GM21360 (cell line): ENCODE measurements around the gene CALML3.

ENCODE experiments used
- ATAC-seq: cut with Tn5 transposase; IDR thresholded peaks from one replicate; pipeline ENCODE4 v1.9.1; 2021; ENCODE audit warnings: mild to moderate bottlenecking, moderate library complexity; ENCODE audit not compliant: unreplicated experiment

The CALML3 gene

DNA sequence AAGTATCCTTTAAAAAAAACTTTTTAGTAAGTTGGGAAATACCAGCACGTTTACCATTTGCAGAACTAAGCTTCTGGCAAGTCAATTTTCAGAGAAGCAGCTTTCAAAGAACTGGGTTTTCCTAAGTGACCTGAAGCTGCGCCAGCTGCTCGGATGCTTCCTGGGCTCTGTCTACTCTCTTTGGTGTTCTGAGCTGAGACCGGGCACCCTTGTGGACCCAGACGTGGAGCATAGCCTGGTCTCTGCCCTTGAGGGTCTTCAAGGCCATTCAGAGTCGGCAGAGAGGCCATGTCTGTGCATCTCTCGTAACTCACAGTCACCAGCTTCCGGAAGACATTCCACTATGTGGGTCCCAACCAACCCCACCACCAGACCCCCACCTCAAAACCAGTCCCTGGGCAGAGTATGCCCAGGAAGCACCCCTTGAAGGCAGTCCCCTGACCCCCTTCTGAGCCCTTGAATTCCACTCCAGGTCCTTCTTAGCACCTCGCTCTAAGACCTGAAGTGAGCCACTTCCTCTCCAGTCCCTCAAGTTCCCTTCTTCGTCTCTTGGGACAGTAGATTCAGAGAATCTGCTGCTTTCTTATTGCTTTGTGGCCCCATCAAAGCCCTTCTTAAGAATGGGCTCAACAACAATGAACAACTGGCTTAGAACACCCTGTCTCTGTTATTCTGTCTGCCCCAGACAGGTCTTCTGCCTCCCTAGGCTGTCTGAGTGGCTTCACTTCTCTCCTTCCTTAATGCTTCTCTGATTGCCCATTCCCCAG lies 33.9 kb upstream of the CALML3 start:
- no peak for ATAC-seq

DNA sequence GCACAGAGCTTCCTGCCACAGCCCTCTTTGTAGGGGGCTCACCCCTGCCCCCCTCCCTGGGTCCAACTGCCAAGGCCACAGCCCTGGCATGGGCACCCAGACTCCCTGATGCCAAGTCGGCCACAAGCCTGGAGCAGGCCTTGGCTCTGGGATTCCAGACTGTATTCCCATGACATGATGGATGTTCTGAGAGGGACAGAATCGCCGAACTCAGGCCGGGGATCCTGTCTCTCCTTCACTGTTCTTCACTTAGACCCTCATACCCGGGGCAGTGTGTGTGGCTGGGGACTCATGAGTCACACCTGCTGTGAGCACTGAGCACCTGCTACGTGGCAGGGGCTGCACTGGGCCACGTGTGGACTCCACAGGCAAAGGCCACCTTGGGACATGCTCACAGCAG lies 33.3 kb upstream of the CALML3 start:
- ATAC-seq = no peak

DNA sequence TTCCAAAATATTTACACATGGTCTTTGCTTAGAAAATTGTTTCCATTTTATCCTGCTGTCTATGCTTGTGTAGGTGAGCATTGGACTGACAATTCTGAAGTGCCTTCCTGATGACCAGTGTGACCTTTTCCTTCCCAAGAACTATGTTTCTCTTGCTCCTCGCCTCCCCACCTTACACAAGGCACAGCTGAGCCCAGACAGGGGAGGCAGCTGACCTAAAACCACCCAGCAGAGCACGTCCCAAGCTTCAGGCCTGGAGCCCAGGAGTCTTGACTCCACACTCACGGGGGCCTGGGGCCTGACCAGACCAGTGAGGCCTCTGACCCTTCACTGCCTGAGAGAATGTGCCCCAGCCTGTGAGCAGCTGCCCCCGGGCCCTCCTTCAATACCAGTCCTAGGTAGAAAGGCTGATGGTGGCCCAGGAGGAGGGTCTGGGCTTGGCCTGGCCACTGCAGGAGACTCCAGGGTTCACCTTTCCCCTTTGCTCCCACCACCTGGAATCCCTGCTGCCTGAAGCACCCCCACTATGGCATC lies 32.4 kb upstream of the CALML3 start:
- no peak for ATAC-seq

GRCh38 chr10:5492929-5493576 lies 31.7 kb upstream of the CALML3 start:
- no peak for ATAC-seq

DNA sequence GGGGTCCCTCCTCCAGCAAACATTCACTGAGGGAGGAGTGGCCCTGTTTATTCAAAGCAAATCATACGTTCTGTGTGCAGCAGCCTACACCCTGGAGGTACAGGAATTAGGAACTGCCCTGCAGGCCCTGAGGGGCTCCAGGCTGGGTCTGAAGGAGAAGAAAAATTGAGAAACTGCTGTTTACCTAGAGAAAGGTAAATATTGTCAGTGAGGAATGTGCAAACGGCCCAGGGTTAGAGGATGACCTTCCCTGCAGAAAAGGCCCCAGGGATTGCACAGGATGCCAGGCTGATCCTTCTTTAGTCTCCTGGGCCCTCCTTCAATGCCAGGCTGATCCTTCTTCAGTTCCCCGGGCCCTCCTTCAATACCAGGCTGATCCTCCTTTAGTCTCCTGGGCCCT lies 31.1 kb upstream of the CALML3 start:
- ATAC-seq = no peak

DNA sequence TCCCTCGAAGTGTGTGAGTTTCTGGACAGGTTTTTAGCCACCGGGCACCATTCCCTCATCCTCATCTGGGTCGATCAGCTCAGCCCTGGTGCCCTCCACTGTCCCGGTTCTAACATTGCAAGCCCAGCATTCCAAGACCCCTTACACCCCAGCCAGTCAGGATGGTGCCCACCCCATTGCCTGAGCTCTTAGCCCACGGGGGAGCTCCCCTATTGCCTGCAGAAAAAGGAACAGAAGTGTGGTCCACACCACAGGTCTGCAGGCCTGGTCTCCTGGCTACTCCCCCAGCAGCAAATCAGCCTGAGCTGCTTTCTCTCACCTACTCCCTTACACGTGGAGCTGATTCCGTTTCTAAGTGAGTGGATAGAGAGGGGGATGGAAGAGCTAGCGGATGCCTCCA lies 30.1 kb upstream of the CALML3 start:
- no peak for ATAC-seq

DNA sequence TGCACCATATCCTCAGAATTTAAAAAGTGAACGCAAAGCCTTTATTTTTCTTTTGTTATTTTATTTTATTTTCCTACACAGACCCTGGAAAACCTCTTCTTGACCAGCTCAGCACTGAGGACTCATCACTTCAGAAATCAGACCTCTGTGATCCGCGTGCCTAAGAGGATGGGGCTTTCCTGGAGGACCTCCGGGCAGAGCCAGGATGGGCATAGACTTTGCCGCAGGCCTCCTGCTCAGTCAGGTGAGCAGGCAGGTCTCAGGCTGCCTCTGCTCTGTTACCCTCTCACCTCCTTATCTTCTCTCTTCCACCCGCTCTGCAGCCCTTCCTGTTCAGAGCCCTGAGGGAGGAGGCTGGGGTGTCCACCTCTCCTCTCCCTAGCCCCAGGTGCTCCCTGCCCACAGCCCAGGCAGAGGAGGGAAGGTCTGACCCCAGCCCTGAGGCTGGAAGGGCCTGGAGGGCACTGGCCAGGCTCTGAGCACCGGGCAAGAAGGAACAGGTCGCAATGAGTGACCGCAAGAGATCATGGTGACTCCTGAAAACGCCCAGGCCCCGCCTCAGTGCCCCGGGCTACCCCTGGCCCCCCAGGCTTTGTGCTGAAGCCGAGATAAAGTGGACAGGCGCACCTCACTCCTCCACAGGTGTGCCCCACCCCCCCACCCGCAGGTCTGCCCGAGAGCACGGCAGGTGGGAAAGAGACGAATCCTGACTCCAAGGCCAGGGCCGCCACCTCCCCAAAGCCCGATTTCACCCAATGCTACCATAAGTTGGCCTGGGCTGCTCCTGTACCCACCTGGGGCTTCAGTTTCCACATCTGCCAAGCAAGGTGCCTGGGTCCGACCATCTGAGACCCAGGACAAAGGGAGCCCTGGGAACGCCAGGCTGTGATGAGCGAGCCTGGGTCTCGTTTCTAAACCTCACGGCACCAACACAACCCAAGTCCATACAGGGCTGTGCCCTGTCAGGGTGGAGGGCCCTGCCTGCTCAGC lies 28.2 kb upstream of the CALML3 start:
- ATAC-seq = no peak

DNA sequence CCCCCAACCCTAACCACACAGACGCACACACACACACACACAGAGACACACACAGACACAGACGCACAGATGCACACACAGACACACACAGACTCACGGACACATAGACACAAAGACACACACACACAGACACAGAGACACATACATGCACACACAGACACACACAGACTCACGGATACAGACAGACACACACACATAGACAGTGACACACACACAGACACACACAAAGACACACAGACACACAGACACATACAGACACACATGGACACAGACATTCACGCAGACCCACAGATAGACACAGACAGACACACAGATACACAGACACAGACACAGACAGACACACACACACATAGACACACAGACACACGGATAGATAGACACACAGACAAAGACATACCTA lies 27.5 kb upstream of the CALML3 start:
- ATAC-seq = no peak

DNA sequence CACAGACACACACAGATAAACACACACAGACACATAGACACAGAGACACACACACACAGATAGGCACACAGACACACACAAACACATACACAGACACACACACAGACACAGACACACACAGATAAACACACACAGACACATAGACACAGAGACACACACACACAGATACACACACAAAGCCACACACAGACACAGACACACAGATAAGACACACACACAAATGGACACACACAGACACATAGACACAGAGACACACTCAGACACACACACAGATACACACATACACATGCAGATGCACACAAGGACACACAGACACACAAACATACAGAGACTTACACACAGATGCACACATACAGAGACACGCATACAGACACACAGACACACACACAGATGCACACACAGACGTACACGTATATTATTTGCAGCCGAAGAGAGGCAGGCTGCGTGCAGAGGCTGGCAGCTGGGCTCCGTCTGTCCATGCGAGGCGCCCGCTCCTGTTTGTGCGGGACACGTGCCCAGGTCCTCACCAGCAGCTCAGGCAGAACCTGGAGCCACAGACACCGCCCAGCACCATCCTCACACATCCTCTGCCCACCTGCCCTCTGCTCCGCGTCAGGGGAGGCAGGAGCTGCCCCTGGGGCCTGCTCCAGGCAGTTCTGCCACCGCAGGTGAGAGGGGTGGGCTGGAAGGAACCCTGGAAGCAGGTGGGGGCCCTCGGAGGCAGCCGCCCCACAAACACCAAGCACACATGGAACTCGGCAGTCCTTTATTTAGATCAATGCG lies 26.6 kb upstream of the CALML3 start:
- no peak for ATAC-seq

DNA sequence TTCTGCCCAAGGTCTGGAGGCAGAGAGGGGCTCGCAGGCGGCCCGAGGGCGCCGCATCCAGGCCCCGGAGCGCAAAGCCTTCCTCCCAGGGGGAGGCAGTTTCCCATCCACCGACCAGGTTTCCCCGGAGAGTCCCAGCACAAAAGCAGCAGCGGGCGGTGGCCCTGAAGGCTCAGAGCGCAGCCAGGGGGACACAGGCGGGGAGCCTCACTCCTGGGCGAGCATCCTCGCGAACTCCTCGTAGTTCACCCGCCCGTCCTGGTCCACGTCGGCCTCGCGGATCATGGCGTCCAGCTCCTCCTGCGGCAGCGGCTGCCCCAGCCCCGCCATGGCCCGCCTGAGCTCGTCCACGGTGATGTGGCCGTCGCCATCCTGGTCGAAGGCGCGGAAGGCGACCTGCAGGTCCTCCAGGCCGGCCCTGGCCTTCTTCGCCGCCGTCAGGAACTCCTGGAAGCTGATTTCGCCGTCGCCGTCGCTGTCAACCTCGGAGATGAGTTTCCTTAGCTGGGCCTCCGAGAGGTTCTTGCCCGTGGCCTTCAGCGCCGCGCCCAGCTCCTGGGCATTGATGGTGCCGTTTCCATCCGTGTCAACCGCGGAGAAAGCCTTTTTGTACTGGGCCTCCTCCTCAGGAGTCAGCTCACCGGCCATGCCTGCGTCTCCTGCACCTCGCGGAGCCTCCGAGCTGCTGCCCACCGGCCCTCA lies 25.8 kb upstream of the CALML3 start:
- ATAC-seq = no peak

DNA sequence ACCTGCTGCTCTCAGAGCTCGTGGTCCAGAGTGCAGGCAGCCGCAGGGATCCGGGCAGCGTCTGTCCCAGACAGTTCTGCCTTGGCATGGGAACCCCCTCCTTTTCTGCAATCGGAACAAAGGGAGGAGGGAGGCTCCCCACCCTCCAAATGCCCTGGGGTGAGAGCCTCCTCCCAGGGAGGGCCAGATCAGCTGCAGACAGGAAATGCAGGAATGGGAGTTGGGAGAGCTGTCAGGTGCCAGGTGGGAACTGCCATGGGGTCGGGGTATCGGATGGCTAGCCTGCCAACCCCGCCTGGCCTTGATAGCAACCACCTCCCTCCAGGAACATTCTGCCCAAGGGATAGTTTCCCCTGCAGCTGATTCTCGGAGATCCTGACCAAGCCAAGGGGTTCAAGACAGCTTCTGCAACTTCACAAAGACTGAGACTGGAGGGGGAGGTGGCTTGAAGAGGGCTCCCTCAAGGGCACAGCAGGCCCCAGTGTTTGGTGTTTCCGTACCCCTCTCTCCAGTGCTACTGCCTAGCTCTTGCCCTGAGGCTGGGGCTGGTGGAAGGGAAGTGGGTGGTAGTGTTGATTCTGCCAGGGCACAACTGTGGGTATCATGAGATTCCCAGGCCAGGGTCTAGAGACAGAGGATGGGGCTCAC lies 25.1 kb upstream of the CALML3 start, which contains the start of gene CALML5:
TSS of gene CALML5 (minus strand) at position 78 of the 648 bp plus-strand sequence. CDS start 132 bp downstream, outside the sequence.
- ATAC-seq = no peak

DNA sequence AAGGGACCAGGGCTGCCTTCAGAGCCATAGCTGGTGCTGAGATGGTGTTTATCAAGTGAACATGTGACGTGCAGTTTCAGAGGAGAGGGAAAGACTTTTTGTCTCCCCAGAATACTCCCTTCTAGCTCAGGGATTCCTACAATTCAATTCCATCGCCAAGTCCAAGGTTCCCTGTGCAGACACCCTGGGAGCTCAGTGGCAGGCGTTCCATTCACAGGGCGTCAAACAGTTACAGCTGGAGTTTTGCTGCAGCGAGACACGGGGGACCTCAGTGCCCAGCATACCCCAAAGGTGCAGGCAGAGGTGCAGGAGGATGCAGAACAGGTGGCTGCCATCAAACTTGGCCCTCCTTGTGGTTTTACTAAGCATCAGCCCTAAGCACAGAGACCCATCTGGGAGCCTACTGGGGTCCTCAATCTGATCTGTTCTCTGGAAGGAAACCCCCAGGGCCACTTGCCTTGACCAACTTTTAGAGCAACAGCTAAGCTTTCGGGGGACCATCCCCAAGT lies 24.5 kb upstream of the CALML3 start:
- no peak for ATAC-seq

DNA sequence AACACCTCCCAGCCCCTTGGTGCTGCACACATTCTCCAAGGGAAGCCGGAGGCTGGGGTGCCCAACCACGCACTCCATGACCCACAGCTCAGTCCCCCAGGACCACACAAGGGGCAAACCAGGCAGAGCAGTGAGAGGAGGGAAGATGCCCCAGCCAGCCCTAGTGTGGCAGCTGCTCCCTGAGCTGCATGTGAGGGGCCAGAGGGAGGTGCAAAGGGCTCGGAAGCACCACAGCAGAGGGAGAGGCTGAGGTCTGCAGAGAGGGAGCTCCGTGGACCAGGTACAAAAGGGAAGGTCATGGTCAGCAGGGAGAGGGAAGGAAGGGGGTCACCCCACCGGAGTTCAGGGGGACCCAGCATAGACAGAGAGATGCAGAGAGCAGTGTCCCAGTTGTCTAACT lies 23.9 kb upstream of the CALML3 start:
- no peak for ATAC-seq

DNA sequence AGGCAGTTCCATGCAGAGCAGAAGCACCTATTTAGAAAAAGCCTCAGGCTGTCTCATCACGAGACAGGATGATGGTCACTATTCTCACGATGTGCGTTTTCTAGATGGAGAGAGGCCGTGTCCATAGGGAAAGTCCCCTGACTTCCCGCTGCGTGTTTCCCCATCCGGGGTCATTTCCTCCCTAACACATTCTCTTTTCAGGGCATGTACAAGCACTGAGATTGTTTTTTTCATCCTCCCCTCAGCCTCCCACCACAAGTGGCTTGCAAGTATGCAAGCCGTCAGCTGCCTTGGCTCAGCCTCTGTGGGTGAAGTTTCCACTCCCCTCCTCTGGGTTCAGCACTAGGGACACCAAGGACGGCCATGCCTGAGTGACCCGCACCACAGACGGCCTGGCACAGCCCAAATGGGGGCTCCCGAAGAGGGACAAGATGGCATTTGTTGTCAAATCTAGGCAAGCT lies 22.7 kb upstream of the CALML3 start:
- ATAC-seq = no peak

- ATAC-seq = no peak
Measured at GRCh38 chr10:5502571-5503476, 21.9 kb upstream of the CALML3 start.

DNA sequence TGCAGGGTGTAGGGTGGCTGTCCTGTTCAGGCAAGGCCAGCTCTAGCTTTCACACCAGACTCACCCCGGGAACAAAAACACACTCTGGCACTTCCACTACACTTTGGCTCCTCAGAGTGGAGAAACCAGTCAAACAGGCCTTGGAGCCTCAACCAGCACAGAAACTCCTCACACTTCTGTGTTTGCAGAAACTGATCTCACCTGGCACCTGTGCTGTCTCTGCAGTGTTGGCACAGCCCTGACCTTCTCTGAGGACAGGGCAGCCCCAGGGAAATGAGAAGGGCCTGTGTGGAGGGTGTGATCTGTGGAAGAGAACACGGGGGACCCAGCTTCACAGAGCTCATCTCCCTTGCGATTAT lies 21.3 kb upstream of the CALML3 start:
- ATAC-seq = no peak

DNA sequence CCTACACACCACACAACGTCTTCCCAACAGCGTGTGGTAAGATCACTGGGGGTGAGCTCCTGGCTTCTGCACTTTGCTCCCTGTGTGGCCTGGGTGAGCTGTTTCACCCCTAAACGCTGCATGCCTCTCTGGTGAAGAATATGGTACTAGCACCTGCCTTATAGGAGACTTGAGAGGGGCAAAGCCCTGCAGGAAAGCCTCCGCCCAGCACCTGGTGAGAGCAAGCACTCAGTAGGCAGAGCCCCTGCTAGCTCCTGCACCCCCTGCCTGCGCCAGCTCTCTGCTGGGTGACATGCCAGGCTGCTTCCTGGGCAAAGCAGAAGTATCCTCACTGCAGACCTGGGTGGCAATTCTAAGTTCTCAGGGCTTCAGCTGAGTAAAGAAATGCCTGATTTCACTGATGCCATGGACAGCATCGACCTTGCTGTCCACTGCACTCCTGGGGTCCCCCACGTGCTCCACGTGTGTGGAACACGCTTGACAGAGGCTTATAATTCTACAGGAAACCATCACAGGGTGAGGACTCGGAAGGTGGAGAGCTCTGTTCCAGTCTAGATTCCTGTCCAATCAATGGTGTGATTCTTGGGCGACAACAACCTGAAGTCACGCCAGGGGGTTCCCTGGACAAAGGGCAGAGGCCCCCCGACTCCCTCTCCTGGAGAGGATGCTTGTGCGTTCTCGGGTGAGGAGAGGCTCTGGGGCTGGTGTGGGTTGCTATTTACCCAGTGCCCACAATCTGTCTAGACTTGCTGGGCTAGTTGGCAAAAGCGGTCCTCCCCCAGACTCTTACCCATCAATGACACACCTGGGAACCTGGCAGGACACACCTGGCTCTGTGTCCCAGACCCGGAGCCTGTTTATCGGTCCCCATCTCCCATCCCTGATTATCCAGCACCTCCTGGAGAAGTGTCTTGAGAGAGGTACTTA lies 20.4 kb upstream of the CALML3 start:
- ATAC-seq = no peak
